ENCODE results near the gene BAHCC1. TPM values are rescaled to one million over a fixed set of nuclear protein-coding genes. Genes with fewer than 3 reads are reported as not detected.

The BAHCC1 gene
- total RNA-seq, 2 donors from 2014 or later: 5.8 to 12.7 TPM

DNA sequence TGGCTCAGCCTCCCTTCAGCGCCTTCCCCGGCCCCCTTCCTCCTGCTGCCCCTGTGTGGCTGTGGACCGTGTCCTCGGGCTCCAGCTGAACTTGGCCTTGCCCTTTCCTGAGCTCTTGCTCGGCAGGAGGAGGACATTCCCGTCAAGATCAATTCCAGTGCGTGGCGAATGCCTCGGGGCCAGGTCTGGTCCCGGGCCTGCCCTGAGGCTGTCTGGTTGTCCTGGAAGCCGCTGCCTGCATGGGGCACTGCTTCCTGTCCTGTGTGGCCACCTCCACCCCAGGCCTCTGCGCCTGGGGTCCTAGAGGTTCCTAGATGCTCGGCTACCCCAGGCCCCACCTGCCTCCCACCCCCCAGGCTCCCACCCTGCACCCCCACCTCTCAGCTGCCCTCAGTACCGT is 12.8 kb downstream of the BAHCC1 start:
- no peaks in the 10 kb centered on the region for H3K36me3 ChIP-seq
- H3K27ac ChIP-seq: no peak overlapping the region
- peaks cover 6 to 61% of the 10 kb centered on the region in 2 donors for H3K4me1 ChIP-seq
- H3K9me3 ChIP-seq: no peaks in the 10 kb centered on the region
- TF ChIP-seq, protein P1, sequence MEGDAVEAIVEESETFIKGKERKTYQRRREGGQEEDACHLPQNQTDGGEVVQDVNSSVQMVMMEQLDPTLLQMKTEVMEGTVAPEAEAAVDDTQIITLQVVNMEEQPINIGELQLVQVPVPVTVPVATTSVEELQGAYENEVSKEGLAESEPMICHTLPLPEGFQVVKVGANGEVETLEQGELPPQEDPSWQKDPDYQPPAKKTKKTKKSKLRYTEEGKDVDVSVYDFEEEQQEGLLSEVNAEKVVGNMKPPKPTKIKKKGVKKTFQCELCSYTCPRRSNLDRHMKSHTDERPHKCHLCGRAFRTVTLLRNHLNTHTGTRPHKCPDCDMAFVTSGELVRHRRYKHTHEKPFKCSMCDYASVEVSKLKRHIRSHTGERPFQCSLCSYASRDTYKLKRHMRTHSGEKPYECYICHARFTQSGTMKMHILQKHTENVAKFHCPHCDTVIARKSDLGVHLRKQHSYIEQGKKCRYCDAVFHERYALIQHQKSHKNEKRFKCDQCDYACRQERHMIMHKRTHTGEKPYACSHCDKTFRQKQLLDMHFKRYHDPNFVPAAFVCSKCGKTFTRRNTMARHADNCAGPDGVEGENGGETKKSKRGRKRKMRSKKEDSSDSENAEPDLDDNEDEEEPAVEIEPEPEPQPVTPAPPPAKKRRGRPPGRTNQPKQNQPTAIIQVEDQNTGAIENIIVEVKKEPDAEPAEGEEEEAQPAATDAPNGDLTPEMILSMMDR (IDR thresholded peaks at IDR 0.05): no peak
- H3K27me3 ChIP-seq: no peaks in the 10 kb centered on the region
- DNase-seq (ENCODE audit: low spot score): no peak
- H3K4me3 ChIP-seq: no peak overlapping the region

DNA sequence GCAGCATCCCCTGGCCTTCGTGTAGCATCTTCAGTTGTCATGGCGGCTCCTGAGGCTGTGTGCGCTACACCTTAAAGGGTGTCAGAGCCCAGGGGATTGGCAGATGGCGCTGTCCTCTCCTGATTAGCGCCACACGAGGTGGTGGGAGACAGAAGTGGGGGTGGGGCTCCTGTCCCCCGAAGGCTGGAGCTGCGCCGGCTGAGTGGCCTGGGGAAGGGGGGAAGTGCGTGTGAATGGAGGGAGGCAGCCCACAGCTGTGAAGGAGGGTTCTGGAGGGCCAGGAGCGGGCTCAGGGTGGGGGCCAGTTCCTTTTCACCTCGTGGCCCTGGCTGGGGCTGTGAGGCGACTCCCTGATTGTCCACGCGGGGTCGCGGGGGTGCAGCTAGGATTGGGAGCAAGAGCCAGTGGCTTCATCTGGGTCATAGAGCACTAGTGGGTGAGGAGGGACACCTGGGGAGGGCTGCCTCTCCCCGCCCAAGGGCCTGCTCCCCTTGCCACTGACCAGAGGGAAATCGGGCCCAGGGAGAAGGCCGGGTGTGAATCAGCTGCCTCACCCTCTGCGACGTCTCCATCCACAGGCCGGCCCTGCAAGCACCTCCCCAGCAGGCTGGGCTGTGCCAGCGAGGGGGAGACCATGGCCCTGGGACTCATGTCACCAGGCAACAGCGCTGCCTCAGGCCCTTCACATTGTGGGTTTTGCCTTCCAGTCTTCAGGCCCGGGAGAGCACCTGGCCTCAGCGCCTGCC is 14.1 kb downstream of the BAHCC1 start:
- H3K27ac ChIP-seq: no peak overlapping the region
- H3K27me3 ChIP-seq: no peaks in the 10 kb centered on the region
- TF ChIP-seq, protein P1 (IDR thresholded peaks at IDR 0.05): no peak
- no peak for DNase-seq (ENCODE audit: low spot score)
- no peak overlapping the region for H3K4me3 ChIP-seq
- no peaks in the 10 kb centered on the region for H3K9me3 ChIP-seq
- peaks cover 6 to 54% of the 10 kb centered on the region in 2 donors for H3K4me1 ChIP-seq
- no peaks in the 10 kb centered on the region for H3K36me3 ChIP-seq

DNA sequence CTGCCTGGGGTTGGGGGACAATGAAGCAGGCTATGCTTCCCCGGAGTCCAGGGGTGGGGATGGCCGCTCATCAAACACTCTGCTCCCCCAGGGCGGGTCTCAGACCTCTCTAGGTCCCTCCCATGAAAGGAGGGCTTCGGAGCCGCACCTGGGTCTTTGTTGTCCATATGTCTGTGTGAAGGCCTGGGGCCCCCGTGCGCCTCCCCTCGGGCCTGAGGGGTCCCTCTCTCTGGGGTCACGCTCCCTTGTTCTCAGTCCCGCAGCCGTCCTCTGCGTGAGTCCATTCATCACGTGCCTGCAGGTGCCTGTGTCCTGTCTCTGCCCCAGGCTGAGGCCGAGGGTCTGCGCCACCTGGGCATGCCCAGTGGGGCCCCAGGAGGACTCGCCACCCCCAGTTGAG is 15.6 kb downstream of the BAHCC1 start:
- Histone ChIP-seq H3K27ac (no peak overlapping the region), H3K27me3 (no peaks in the 10 kb centered on the region), H3K9me3 (no peaks in the 10 kb centered on the region), H3K4me3 (no peak overlapping the region), H3K36me3 (no peaks in the 10 kb centered on the region), H3K4me1 (peaks cover 0 to 39% of the 10 kb centered on the region in 2 donors)
- TF ChIP-seq, protein P1 (IDR thresholded peaks at IDR 0.05): no peak
- no peak for DNase-seq (ENCODE audit: low spot score)

DNA sequence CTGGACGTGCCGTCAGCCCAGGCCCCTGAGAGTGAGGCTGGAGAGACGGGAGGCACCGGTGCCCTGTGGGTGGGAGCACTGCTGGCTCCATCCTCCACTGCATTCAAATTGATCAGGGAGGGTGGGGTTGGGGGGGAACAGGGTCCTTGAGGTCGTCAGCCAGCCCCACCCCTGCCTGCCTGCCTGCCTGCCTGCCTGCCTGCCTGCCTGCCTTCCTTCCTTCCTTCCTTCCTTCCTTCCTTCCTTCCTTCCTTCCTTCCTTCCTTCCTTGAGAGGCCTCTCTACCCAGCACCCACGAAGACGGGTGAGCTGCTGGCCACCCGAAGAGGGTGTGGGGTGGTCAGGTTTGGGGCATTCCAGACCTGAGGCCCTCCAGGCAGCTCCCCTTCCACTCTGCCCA is 16.0 kb downstream of the BAHCC1 start:
- DNase-seq (ENCODE audit: low spot score): no peak
- no peaks in the 10 kb centered on the region for H3K36me3 ChIP-seq
- H3K4me3 ChIP-seq: no peak overlapping the region
- H3K27ac ChIP-seq: no peak overlapping the region
- H3K4me1 ChIP-seq: peaks cover 0 to 35% of the 10 kb centered on the region in 2 donors
- TF ChIP-seq, protein P1 (IDR thresholded peaks at IDR 0.05): no peak
- H3K27me3 ChIP-seq: no peaks in the 10 kb centered on the region
- H3K9me3 ChIP-seq: no peaks in the 10 kb centered on the region

DNA sequence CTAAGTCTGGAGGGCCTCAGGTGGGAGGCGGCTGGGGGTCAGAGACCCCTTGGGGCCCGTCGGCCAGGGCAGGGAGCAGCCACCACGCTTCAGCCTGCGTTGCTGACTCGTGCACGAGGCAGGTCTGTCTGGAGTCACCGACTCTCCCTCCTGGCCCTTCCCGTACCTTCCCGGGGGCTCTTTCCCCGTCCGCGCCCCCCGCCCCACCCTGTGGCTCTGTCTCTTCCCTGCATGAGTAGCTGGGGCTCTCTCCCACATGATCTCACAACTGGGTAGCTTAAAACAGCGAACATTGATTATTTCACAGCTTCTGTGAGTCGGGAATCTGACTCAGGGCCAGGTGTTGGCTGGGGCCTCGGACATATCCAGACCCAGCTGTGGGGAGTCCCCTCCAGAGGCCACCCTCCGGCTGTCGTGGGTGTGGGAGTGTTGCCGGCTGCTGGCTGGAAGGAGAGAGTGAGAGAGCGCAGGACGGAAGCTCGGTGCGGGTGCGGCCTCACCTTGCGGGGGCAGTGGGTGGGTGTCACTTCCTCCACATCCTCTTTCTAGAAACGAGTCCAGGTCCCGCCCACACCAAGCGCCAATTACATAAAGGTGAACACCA is 17.3 kb downstream of the BAHCC1 start:
- Histone ChIP-seq H3K4me1 (peaks cover 0 to 31% of the 10 kb centered on the region in 2 donors), H3K4me3 (no peak overlapping the region), H3K36me3 (no peaks in the 10 kb centered on the region), H3K27me3 (no peaks in the 10 kb centered on the region), H3K9me3 (no peaks in the 10 kb centered on the region), H3K27ac (no peak overlapping the region)
- DNase-seq (ENCODE audit: low spot score): no peak
- TF ChIP-seq, protein P1 (IDR thresholded peaks at IDR 0.05): no peak
